Calu3 (cell line): ENCODE results near the gene LAMA1. TPM values are rescaled to one million over a fixed set of nuclear protein-coding genes. Genes with fewer than 3 reads are reported as not detected.

Experiments used
- BruUV-seq: library from RNA; stranded (reverse); fragments of 400-500 nt; replicated peaks from 2 replicates; lab custom pipeline; 2021; lab: Mats Ljungman, UMichigan
- CTCF ChIA-PET: fragments of 300-600 bp; sonication (Branson Sonifier 250); formaldehyde crosslinking; loops from one replicate; lab custom pipeline; 2022; ENCODE audit warnings: antibody characterized with exemption; lab: Charles Lee
- DNase-seq: peaks from one replicate; pipeline ENCODE4 v3.0.0; 2022
- H3K27ac Mint-ChIP-seq: one replicate; pipeline ENCODE4 v1.8.0; 2022; ENCODE audit warnings: mixed read lengths; ENCODE audit not compliant: unreplicated experiment
- H3K27me3 Mint-ChIP-seq: one replicate; pipeline ENCODE4 v1.8.0; 2022; ENCODE audit warnings: mixed read lengths; ENCODE audit not compliant: unreplicated experiment
- H3K36me3 Mint-ChIP-seq: one replicate; pipeline ENCODE4 v1.8.0; 2022; ENCODE audit warnings: mild to moderate bottlenecking, moderate library complexity, mixed read lengths; ENCODE audit not compliant: insufficient read depth, unreplicated experiment
- H3K4me1 Mint-ChIP-seq: one replicate; pipeline ENCODE4 v1.8.0; 2022; ENCODE audit warnings: mild to moderate bottlenecking, low read depth, mixed read lengths; ENCODE audit not compliant: unreplicated experiment
- H3K4me3 Mint-ChIP-seq: one replicate; pipeline ENCODE4 v1.8.0; 2022; ENCODE audit warnings: mild to moderate bottlenecking, low read depth, moderate library complexity, mixed read lengths; ENCODE audit not compliant: unreplicated experiment
- H3K9me3 Mint-ChIP-seq: one replicate; pipeline ENCODE4 v1.8.0; 2022; ENCODE audit warnings: low read depth, mixed read lengths; ENCODE audit not compliant: unreplicated experiment
- intact Hi-C: fragments of 100-400 bp; cut with micrococcal nuclease; formaldehyde crosslinking; loops from one replicate; pipeline ENCODE4 v1.10.0; 2022; ENCODE audit not compliant: unreplicated experiment
- total RNA-seq: library from RNA; stranded (reverse); gene quantifications from 2 replicates; pipeline ENCODE4 v1.2.3, GENCODE V29; 2022
- TF ChIP-seq, protein P1 (sequence below): fragments of 200-600 bp; IDR thresholded peaks from one replicate; pipeline ENCODE4 v1.8.0; 2022; ENCODE audit warnings: antibody characterized with exemption; ENCODE audit not compliant: unreplicated experiment

LAMA1 gene
- total RNA-seq, 1 experiment from 2014 or later, result not detected

DNA sequence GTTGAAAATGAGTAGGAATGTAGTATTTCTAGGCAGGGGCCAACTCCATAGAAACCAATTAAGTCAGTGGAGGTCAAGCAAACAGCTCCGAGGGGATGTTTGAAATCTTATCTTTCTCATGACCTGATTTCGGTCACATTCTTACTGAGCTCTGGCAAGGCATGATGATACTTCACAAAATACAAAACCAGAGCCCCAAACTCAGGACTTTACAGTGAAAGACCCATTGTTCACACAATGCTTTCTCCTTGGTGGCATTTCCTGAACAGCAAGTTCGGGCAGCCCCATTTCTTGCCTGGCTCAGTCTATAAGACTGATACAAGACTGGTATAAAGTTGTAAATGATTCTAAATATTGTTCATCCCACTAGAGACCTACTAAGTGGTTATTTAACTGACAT lies 53.3 kb downstream of the LAMA1 start:
- TF ChIP-seq, protein P1, sequence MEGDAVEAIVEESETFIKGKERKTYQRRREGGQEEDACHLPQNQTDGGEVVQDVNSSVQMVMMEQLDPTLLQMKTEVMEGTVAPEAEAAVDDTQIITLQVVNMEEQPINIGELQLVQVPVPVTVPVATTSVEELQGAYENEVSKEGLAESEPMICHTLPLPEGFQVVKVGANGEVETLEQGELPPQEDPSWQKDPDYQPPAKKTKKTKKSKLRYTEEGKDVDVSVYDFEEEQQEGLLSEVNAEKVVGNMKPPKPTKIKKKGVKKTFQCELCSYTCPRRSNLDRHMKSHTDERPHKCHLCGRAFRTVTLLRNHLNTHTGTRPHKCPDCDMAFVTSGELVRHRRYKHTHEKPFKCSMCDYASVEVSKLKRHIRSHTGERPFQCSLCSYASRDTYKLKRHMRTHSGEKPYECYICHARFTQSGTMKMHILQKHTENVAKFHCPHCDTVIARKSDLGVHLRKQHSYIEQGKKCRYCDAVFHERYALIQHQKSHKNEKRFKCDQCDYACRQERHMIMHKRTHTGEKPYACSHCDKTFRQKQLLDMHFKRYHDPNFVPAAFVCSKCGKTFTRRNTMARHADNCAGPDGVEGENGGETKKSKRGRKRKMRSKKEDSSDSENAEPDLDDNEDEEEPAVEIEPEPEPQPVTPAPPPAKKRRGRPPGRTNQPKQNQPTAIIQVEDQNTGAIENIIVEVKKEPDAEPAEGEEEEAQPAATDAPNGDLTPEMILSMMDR, result no peak
- H3K9me3 Mint-ChIP-seq, result peaks cover 2% of the 10 kb centered on the region
- H3K36me3 Mint-ChIP-seq, result no peaks in the 10 kb centered on the region
- intact Hi-C loops, result no loop called here
- DNase-seq, result no peak
- no peak overlapping the region for H3K4me3 Mint-ChIP-seq
- H3K27ac Mint-ChIP-seq, result no peak overlapping the region
- no TSS peak for BruUV-seq
- CTCF ChIA-PET, result no interaction called here
- H3K4me1 Mint-ChIP-seq, result peaks cover 11% of the 10 kb centered on the region
- H3K27me3 Mint-ChIP-seq, result no peaks in the 10 kb centered on the region

DNA sequence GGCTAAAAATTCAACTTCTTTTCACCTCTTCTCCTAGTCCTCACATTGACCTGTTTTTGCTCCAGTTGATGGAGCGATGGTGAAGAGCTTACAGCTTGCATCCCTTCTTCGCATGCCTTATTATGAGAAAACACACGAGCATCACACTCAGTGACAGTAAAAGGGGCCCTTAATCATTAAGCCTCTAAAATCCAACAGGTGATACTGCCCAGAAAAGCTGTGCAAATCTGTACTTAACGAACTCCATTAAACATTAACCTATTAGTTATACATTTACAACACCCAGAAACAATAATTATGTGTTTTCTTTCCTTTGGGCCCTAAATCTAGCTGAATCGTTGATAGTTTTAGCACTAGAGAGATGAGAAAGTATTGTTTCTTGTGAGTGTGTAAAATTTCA lies 54.8 kb downstream of the LAMA1 start:
- no peak overlapping the region for H3K4me3 Mint-ChIP-seq
- H3K9me3 Mint-ChIP-seq, result peaks cover 2% of the 10 kb centered on the region
- no peak overlapping the region for H3K27ac Mint-ChIP-seq
- no peaks in the 10 kb centered on the region for H3K36me3 Mint-ChIP-seq
- no TSS peak for BruUV-seq
- H3K27me3 Mint-ChIP-seq, result no peaks in the 10 kb centered on the region
- no peak for DNase-seq
- CTCF ChIA-PET, result interaction anchor here (0.6 kb wide), 1 partner anchor 138 kb away, joined by 6 read pairs; no protein-coding TSS in a partner anchor
- intact Hi-C loops, result no loop called here
- peaks cover 11% of the 10 kb centered on the region for H3K4me1 Mint-ChIP-seq
- TF ChIP-seq, protein P1, result no peak

DNA sequence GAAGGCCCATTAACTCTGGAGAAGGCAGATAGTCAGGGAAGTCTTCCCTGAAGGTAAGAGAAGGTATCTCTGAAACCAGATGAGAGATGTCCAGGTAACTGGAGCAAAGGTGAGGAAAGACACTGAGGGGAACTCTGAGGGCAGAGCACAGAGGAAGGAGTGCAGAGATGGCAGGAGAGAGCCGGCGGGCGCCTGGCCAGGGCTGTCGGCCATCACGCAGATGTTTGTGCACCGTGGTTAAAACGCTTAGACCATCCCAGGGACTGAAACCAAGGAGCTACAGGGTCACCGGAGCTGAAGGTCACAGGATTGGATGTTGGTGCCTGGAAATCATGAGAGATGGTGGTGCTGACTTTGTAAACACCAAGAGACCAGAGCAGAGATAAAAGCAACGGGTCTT lies 55.4 kb downstream of the LAMA1 start:
- DNase-seq, result no peak
- no peaks in the 10 kb centered on the region for H3K36me3 Mint-ChIP-seq
- BruUV-seq, result no TSS peak
- no peaks in the 10 kb centered on the region for H3K27me3 Mint-ChIP-seq
- TF ChIP-seq, protein P1, result no peak
- intact Hi-C loops, result no loop called here
- H3K9me3 Mint-ChIP-seq, result peaks cover 2% of the 10 kb centered on the region
- no peak overlapping the region for H3K4me3 Mint-ChIP-seq
- CTCF ChIA-PET, result no interaction called here
- no peak overlapping the region for H3K27ac Mint-ChIP-seq
- H3K4me1 Mint-ChIP-seq, result peaks cover 11% of the 10 kb centered on the region

DNA sequence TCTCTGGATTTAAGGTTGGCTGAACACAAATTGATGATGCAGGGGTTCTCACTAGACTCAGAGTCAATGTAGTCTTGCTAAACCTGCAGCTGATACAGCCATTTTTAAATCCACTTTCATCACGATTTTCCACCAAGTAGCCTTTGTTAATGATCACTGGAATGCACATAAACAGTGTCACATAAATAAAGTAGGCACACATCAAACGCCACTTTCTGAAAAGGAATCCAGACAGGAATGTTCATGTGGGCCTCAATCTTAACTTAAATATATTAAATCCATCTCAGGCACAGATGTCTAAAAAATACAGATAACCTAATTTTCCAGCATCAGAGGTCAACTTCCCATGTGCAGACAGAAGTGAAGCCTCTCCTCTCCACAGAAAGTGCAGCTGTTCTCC lies 58.3 kb downstream of the LAMA1 start:
- Mint-ChIP-seq H3K36me3 (no peaks in the 10 kb centered on the region), H3K27ac (no peak overlapping the region), H3K9me3 (peaks cover 2% of the 10 kb centered on the region), H3K4me3 (no peak overlapping the region), H3K4me1 (peaks cover 10% of the 10 kb centered on the region), H3K27me3 (peaks cover 21% of the 10 kb centered on the region)
- TF ChIP-seq, protein P1, result no peak
- BruUV-seq, result no TSS peak
- intact Hi-C loops, result no loop called here
- no peak for DNase-seq
- CTCF ChIA-PET, result no interaction called here
